GM21423 (cell line): ENCODE results near the gene IGLL5.
"Not testable (repeated sequence)": the region's sequence is repeated elsewhere in the genome, so short reads cannot be mapped to it uniquely, and the experiment has no call there.

Source experiments
- ATAC-seq: cut with Tn5 transposase; IDR thresholded peaks from one replicate; pipeline ENCODE4 v1.9.1; 2021; ENCODE audit warnings: mild to moderate bottlenecking, moderate library complexity; ENCODE audit not compliant: unreplicated experiment

IGLL5 gene

DNA sequence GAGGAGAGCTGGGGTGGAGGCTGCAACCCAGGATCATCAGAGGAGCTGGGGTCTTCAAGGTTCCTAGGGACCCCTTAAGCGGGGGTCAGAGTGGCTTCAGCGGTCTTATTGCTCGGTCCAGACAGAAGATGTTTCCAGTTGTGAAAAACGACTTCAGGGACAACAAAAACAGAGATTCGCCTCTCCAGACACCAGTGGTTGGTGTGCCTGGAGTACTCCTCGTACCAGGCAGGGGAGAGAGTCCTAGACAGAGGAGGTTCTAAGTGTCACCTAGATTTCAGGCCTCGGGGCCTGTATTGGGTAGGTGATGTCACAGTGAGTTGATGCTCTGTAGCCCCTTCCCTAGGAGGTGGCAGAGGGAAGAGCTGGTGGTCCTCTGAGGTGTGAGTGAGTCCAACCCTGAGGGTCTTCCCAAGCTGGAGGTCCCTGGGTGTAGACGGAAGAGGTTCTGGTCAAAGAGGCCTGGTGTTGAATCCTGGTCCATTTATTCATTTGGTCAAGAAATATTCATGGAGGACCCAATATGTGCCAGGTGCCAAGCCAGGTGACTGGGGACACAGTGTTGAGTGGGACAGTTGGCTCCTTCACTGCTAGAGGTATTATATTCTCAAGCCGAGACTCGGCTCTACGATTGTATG is 4.4 kb upstream of the IGLL5 start:
- no peak for ATAC-seq

DNA sequence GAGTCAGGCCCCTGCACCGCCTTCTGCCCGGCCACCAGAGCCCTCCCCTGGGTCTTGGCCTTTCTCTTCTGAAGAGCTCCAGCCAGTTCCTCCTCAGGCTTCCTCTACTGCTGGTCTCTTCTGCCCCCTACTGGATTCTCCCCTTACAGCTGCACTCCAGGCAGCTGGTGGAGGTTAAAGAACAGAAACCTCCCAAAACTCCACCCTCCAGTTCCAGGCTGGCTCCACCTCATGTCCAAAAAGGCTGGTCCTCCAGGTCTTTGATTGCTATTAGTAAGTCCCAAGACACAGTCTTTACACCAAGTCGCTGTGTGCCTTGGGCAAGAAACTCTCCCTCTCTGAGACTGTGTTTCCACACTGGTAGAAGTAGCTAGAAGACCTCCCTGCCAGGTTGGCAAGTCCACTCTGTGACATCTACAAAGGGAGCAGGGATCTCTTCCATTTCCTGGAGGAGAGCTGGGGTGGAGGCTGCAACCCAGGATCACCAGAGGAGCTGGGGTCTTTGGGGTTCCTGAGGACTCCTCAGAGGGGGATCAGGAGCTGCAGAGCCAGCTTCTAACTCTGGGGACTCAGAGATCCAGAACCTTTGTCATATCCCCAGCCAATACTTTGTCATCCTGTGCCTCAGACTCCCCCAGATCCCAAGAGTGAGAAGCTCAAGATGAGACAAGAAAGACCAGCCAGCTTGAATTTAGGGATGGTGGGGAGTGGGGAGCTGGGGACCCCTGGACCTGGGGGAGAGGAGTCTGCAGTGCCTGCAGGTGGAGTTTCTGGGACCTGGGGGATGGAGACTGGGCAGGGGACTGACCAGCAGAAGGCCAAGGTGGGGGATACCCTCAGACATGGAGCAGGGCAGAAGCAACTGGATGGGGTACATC is 3.4 kb upstream of the IGLL5 start:
- ATAC-seq, result peak; percentile 46

DNA sequence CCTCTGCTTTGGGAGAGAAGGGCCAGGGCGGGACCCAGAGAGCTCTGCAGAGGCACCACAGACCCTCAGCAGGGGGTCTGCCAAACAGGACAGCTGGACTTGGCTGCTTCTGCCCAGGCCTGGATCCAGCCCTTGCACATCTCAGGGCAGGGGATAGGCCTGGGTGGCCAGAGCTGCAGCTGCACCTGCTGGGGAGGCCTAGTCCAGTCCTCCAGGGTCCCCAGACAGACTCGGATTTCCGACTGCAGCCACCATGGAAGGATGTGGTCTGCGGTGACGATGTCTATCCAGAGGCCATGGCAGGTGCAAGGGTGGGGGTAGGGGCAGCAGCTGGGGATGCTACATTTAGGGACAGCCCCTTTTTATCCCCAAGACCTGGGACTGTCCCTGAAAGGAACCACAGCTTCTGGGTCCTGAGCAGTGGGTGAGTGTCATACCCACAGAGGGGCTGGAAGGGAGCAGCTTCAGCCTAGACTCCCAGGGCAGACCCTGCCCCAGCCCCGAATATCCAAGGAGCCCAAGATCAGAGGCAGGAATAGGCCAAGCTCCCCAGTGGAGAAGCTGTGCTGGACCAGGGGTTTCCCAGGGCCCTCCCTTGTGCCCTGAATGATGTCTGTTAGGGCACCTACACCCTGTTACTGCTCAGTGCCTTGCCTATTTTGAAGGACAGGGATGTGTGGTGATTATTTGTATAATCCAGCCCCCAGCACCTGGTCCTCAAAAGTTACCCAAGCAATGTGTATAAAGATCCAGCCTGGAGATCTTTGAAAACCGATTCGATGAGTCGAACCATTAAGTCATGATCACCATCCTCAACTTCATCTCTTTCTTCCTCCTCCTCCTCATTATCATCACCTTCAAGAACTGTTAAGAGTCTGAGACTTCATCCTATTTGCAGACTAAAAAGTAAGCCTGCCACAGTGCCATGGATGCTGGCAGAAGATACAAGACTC is 2.5 kb upstream of the IGLL5 start:
- ATAC-seq, result peak; percentile 65

DNA sequence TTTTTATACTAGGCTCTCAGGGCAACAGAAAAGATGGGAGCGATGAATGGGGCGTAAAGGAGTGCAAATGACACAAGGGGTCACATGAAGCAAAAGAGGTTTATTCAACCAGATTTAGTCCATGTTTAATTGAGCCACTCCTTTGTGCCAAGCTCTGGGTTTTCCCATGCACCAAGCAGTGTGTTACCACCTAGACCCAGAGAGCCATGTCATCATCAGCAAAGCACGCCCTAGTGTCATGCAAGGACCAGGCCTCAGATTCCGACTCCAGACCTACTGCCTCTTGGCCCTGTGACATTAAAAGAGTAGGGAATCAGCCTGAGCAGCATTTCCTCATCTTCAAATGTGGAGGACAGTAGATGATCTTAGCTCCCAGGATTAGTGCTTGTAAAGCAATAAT is 1.1 kb upstream of the IGLL5 start:
- ATAC-seq, result no peak

DNA sequence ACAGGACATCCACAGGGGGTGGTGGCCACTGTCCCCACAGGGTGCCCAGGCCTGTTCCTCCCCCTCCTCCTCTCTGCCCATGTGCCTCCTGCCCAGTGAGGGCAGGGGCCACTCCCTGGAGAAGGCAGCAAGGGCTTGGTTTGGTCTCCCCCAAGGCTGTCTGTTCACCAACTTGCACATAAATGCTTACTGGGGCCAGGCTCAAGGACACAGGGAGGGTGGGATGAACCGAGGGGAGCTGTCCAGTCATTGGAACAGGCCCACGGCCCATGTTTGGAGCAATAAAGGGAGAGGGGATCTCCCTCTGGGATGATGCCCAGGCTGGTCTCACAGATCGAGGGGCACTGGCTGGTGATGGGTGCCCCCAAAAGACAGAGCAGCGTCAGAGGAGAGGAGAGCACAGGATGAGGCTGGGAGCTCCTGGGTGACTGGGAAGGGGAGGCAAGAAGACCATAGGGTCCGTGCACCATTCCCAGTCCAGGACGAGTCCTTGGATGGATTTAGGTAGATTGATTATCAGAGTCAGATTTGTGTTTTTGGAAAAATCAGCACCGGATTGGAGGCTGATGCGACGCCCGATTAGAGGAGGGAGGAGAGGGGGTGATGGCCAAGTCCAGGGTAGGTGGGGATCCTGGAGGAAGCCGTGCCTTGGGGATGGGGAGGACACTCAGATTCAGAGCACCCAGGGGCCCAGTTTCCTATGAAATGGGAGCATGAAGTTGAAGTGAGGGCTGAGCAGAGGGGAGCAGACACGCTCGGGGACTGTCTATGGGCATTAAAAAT is 1.1 kb downstream of the IGLL5 start:
- ATAC-seq, result no peak

DNA sequence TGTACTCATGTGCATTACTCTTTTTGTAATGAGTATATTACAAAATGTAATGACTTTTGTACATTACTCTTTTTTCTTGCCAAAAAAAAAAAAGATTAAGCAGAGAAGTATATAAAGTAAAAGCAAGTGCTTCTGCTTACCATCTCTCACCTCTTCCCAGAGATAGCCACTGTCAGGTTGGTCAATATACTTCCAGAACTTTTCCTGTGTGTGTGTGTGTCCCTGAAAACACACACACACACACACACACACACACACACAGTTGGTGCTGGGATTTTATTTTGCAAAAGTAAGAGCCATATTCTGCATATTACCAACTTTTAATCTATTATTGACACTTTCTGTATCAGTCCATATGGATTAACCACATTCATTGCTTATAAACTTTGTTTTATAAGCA is 2.5 kb downstream of the IGLL5 start:
- no peak for ATAC-seq

DNA sequence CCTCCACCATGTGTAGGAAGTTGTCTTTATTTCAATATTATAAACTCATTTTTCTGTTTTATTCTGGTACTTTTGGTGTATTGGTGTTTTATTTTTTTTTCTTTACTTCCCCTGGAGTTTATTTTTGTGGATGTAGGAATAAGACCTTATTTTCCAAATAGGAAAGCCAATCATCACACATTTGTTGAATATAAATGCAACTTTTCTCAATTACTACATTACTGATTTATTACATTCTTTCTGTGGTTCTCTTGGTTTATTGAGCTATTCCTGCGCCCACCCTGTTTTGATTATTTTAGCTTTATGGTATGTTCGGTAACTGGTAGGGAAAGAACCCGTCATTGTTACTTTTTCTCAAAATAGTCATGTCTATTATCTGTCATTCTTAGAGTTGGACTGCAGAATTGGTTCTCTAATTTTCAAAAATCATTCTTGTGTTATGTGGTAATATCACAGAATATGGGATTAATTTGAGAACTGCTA is 3.6 kb downstream of the IGLL5 start:
- ATAC-seq, result no peak

DNA sequence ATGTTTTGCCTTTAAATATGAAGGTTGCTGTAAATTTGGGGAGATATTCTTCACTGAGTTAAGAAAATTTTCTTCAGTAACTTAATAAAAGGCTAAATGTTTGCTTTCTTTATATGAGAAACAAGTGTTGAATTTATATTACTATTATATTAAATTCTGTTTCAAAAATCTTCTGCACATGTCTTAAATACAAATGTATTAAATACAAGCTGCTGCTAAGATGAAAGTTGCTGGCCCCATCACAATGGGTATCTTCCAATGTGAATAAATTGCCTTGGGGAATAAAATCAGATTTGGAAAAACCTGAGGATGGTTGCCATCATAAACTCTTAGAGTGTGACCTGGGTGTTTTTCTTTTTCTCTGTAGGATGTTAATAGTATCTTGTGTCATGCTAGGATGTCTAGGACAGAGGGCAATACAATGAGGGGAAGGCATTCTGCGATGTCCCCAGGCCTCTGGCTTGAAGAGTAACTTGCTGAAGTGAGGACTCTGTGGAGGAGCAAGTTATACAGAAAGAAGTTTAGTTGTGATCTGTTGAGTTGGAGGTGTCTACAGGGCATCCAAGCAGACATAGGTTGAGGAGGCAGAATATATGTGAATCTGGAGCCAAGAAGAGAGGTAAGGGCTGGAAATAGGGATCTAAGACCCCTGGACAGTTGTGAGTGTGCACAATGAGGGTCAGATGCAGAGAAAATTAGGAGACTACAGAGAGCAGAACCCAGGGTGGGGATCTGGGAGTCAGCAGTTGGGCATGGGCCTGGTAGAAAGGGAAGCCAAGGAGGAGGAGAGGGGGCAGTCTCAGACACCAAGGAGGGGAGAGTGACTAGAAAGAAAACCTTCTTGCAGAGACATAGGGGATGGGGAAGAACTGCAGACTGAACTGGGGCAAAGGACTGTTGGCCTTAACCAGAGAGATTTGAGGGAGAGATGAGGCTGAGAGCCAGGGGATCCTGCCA is 4.8 kb downstream of the IGLL5 start:
- ATAC-seq, result no peak

DNA sequence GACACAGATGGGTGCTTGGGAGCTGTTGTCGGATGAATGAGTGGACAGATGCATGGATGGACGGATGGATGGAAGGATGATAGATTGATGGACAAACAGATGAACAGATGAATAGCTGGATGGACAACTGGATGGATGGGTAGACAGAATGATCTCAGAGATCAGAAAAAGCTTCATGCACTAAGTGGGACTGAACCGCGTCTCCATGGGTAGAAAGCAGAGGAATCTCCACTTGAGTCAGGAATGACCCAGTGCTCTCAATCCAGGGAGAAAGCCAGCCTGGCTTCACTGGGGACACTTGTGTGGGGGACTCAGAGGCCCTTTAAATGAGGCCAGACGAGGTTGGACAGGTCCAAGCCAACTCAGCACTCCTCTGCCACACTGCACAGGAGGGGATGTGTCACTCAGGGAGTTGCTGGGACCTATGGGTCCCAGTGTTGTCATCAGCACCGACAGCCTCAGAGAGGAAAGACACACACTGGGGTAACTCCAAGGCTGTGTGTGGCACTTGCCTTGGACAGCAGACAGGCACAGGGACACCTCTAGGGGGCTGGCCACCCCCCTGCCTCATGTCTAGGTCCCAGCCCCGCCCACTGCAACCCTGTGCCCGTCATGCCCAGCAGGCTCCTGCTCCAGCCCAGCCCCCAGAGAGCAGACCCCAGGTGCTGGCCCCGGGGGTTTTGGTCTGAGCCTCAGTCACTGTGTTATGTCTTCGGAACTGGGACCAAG is 5.6 kb downstream of the IGLL5 start:
- ATAC-seq, result no peak

DNA sequence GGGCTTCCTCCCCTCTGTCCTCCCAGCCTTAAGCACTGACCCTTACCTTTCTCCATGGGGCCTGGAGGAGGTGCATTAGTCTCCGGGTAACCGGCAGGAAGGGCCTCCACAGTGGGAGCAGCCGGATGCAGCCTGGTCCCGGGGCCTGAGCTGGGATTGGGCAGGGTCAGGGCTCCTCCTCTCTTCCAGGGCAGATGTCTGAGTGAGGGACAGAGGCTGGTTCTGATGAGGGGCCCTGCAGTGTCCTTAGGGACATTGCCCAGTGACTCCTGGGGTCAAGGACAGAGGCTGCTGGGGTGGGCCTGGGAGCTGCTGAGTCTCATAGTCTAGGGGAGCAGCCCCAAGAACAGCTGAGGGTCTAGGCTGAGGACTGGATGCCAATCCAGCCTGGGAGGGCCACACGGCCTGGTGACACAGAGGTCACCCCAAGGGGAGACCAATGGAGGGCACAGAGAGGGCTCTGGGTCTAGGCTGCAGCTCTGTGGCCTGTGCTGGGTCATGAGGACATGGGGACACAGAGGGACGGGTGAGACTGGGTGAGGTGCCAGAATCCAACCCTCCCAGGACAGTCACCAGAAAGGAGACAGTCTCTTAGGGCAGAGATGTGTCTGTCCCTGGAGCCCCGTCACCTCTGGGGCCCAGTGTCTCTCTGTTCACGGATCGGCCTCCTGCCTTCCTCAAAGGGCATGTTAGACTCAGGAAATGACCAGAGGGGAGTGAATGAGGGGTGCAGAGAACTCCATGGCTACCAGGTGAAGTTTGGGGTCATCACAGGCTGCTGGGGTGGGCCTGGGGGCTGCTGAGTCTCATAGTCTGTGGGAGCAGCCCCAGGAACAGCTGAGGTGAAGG is 6.5 kb downstream of the IGLL5 start:
- ATAC-seq, result no peak

DNA sequence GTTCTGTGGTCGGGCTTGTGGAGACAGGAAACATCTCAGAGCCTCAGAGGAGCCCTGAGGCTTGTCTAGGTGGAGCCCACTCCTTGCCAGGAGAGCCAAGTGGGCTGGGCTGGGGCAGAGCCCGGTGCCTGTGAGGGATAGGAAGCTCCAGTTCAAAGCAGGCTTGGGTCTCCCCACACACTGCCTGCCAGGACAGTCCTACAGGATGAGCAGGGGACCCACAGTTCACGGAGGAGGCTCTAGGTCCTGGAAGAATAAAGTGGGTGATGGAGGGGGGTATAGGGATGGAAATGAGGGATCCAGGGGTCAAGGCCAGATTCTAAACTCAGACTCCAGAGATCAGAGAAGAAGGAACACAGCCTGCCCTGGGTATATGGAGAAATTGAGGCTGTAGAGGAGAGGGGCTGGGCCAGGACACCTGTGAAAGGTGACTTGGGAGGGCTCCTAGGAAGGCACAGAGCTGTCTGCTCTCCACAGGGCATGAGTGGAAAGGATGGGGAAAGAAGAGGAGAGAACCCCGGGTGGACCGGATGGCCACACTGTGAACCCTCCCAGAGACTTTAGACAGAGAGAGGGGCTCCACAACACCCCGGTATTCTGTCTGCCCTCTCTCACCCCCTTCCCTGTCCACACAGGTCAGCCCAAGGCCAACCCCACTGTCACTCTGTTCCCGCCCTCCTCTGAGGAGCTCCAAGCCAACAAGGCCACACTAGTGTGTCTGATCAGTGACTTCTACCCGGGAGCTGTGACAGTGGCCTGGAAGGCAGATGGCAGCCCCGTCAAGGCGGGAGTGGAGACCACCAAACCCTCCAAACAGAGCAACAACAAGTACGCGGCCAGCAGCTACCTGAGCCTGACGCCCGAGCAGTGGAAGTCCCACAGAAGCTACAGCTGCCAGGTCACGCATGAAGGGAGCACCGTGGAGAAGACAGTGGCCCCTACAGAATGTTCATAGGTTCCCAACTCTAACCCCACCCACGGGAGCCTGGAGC is 7.4 kb downstream of the IGLL5 start:
- no peak for ATAC-seq

DNA sequence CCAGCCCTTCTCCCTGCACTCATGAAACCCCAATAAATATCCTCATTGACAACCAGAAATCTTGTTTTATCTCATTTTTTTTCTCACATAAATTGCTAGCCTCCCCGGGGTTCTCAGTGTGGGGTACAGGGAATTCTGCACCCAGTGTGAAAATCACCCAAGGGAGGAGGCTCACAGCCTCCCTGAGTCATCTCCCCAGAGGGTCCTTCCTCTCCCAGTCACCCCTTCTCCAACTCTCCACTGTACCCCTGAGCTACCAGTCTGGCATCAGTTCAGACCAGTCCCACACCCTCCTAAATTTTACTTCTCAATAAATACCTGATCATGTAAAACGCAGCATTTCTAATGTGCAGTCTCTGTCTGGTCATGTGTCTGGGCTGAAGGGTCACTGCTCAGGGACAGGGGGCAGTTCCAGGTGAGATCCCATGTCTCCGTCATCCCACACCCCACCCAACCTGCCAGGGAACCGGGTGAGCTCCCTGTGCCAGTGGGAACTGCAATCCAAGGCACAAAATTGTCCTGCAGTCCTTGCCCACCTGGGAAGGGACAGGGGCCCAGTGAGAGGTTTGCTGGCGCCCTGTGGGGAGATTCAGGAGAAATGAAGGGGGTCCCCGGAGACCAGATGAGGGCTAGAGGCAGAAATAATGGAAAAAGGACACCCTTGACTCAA is 8.3 kb downstream of the IGLL5 start:
- no peak for ATAC-seq

DNA sequence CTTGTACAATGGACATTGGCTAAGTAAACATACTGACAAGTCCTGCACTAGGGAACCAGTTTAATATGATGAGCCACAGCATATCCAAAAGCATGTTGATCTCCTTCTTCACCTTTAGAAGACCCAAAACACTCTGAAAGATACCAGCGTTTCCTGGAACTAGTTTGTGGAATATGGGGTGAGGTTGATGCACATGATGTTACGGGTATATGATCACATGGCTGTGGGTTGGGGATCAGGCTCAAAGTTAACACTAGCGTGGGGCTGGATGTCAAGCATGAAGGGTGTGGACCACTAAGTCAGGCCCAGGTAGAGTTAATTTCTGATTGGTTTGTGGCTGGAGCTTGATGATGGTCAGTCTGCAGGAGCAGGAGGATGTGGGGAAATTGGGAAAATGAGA is 9.0 kb downstream of the IGLL5 start:
- no peak for ATAC-seq

DNA sequence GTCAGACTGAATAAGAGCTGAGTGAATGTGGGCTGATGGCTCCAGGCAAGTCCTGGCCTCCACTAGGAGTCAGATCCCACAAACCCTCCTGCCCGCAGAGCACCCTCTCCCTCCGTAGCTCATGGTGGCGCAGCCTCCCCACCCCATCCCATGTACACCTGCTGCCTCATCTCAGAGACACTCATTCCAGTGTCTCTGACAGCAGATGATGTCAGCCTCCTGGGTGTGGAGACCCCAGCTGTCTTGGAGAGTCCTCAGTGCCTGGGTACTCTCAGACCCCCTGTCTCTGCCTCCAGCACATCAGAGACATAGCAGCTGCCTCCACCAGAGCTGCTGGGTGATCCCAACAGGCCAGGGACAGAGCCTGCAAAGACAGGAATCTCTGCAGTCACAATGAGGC is 9.5 kb downstream of the IGLL5 start:
- no peak for ATAC-seq

DNA sequence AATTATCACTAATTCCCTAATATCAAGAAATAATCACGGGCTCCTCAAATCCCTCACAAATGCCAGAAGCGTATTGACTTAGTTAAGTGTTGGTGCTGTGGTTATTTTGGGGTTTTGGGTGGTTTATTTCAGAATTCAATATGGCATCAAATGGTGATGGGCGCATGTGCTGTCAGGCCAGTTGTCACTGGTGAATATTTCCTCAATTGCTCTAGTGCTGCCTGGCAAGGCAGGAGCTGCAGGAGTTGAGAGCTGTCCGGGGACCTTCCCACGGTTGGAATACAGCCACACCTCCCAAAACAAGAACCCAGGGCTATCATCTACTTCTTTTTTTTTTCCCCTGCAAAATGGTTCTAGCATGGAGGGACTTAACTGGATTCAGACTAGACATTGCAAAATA is 10.3 kb downstream of the IGLL5 start:
- no peak for ATAC-seq

DNA sequence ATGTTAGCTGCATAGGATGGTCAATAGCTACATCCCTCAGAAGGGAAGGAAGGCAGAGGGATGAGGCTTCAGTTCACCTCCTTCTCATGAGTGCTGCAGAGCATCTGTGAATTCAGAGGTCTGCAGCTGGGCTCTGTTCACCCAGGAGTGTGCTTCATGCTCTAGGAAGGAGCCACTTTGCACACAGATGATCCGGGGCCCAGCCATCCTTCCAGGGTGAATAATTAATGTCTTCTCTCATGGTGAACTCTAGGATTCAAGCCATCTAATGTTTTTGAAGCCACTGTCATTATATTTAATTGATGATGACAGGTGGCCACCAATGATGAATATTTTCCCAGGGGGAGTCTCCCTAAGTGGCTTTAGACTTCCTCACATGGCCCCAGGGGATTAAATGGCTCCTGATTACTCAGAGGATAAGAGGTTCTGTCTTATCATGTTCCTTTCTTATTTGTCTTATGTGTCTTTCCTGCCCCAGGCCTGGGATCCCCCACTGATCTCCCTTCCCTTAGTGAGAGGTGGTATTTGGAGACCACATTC is 10.9 kb downstream of the IGLL5 start:
- not testable (repeated sequence) for ATAC-seq
